ENCODE data around the gene MERTK. TPM values are rescaled to one million over a fixed set of nuclear protein-coding genes. Genes with fewer than 3 reads are reported as not detected.

Gene MERTK
- polyA plus RNA-seq, 1 of the 3 experiments (the other 2 are of a cell fraction): 9.6 TPM

GRCh38 chr2:112075490-112076260 lies 177.3 kb downstream of the MERTK start:
- peaks cover 0 to 16% of the 10 kb centered on the region in 2 experiments; a peak in 1 of 4 replicates for H3K4me1 ChIP-seq (ENCODE audit: control insufficient read depth in 1 of 2, insufficient read depth in 2 of 2, low read depth in 1 of 2, low read length in 1 of 2)
- 67% methylated on average over 8 of the region's 8 CpGs for WGBS (ENCODE audit: low lambda C conversion rate)
- H2AFZ ChIP-seq (ENCODE audit: low read depth): no peak overlapping the region
- ChIA-PET CTCF (interaction anchor here (1.4 to 1.5 kb wide), 2 partner anchors 13 to 188 kb away, joined by 3 to 4 read pairs; no protein-coding TSS in a partner anchor), POLR2A (no interaction called here)
- H3K9ac ChIP-seq: no peak overlapping the region
- H3K36me3 ChIP-seq (replicated peaks in 1 of 2; ENCODE audit: control insufficient read depth in 1 of 2, insufficient read depth in 2 of 2, low read length in 1 of 2): peaks cover 3 to 69% of the 10 kb centered on the region in 2 experiments
- no peaks in the 10 kb centered on the region for H3K9me3 ChIP-seq
- no peak overlapping the region for H3K4me3 ChIP-seq (ENCODE audit: low read depth in 2 of 2, low read length in 1 of 2)
- TF ChIP-seq POLR2AphosphoS5 (IDR thresholded peaks at IDR 0.05; ENCODE audit: low read depth, low read length): no peak
- no peak for TF ChIP-seq MXI1 (IDR thresholded peaks at IDR 0.05; ENCODE audit: low read depth, low read length)
- TF ChIP-seq MEF2A (IDR thresholded peaks at IDR 0.05; ENCODE audit: borderline replicate concordance, low read depth): no peak
- TF ChIP-seq REST (IDR thresholded peaks at IDR 0.05; ENCODE audit: low read depth, low read length): no peak
- no peak for TF ChIP-seq NRF1 (IDR thresholded peaks at IDR 0.05; ENCODE audit: low read depth, low read length)
- TF ChIP-seq NFIC (IDR thresholded peaks at IDR 0.05; ENCODE audit: borderline replicate concordance): no peak
- TF ChIP-seq CTCF (IDR thresholded peaks at IDR 0.05): no peak
- TF ChIP-seq TCF12 (IDR thresholded peaks at IDR 0.05): 0 out of 2 replicates have a peak, but pooled peaks have one; percentile 12
- no peak for TF ChIP-seq USF2 (IDR thresholded peaks at IDR 0.05; ENCODE audit: borderline replicate concordance, low read depth, low read length)
- TF ChIP-seq RFX5 (IDR thresholded peaks at IDR 0.05; ENCODE audit: low read length): no peak
- no peak for TF ChIP-seq RXRA (IDR thresholded peaks at IDR 0.05; ENCODE audit: borderline replicate concordance, low read depth)
- no peak for TF ChIP-seq FOSL2 (IDR thresholded peaks at IDR 0.05; ENCODE audit: borderline replicate concordance, low read depth)
- 0 out of 4 replicates have a peak, but pooled peaks of 1 of the 2 experiments have one; percentile 11 for TF ChIP-seq EP300 (IDR thresholded peaks at IDR 0.05; ENCODE audit: borderline replicate concordance in 1 of 2, low read depth in 1 of 2, low read length in 1 of 2)
- TF ChIP-seq TEAD4 (IDR thresholded peaks at IDR 0.05; ENCODE audit: borderline replicate concordance, insufficient read depth): 0 out of 2 replicates have a peak, but pooled peaks have one; percentile 20
- TF ChIP-seq RAD21 (IDR thresholded peaks at IDR 0.05; ENCODE audit: low read length): no peak
- no peak for TF ChIP-seq EZH2phosphoT487 (IDR thresholded peaks at IDR 0.05; ENCODE audit: borderline replicate concordance, low read depth)
- no peak for TF ChIP-seq SIN3A (IDR thresholded peaks at IDR 0.05; ENCODE audit: borderline replicate concordance, low read depth, low read length)
- TF ChIP-seq FOXJ3 (CRISPR knock-in tag; IDR thresholded peaks at IDR 0.05): no peak
- TF ChIP-seq, protein P1, sequence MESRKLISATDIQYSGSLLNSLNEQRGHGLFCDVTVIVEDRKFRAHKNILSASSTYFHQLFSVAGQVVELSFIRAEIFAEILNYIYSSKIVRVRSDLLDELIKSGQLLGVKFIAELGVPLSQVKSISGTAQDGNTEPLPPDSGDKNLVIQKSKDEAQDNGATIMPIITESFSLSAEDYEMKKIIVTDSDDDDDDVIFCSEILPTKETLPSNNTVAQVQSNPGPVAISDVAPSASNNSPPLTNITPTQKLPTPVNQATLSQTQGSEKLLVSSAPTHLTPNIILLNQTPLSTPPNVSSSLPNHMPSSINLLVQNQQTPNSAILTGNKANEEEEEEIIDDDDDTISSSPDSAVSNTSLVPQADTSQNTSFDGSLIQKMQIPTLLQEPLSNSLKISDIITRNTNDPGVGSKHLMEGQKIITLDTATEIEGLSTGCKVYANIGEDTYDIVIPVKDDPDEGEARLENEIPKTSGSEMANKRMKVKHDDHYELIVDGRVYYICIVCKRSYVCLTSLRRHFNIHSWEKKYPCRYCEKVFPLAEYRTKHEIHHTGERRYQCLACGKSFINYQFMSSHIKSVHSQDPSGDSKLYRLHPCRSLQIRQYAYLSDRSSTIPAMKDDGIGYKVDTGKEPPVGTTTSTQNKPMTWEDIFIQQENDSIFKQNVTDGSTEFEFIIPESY (IDR thresholded peaks at IDR 0.05; ENCODE audit: borderline replicate concordance, low read depth): no peak
- TF ChIP-seq JUND (IDR thresholded peaks at IDR 0.05): 0 out of 2 replicates have a peak, but pooled peaks have one; percentile 16
- no peak for DNase-seq
- H3K27me3 ChIP-seq (ENCODE audit: insufficient read depth): no peaks in the 10 kb centered on the region
- peak overlapping the region; percentile 11; the same call in 1 of the 2 replicates for H3K4me2 ChIP-seq
- peaks cover 53% of the 10 kb centered on the region for H3K79me2 ChIP-seq (ENCODE audit: insufficient read depth)
- H4K20me1 ChIP-seq (ENCODE audit: insufficient read depth): no peaks in the 10 kb centered on the region; the same call in 1 of the 2 replicates
- H3K27ac ChIP-seq (ENCODE audit: low read depth in 2 of 2, low read length in 1 of 2): peak overlapping the region in 1 of 2 experiments; percentile 48; a peak in 2 of 4 replicates
- no peaks in the 10 kb centered on the region for H3K9me2 ChIP-seq
- peaks cover 13% of the 10 kb centered on the region for H3F3A ChIP-seq (replicated peaks; ENCODE audit: insufficient read depth)

All from SK-N-SH (cell line).